ENCODE results near the gene LUC7L2.
"Not testable (repeated sequence)": the region's sequence is repeated elsewhere in the genome, so short reads cannot be mapped to it uniquely, and the experiment has no call there.

The LUC7L2 gene

DNA sequence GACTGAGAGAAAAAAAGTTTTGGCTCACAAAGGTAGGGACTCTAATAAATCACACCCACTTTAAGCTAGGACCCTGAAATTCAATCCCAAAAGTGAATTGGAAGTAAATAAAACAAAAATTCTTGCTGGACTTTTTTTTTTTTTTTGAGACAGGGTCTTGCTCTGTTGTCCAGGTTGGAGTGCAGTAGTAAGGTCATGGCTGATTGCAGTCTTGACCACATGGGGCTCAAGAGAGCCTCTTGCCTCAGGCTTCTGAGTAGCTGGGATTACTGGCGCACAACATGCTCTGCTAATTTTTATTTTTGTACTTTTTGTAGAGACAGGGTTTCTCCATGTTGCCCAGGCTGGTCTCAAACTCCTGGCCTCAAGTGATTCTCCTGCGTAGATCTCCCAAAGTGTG is 5.0 kb upstream of the LUC7L2 start:
- FAIRE-seq (no peak), DNase-seq (ENCODE audit: low spot score) (no peak)

DNA sequence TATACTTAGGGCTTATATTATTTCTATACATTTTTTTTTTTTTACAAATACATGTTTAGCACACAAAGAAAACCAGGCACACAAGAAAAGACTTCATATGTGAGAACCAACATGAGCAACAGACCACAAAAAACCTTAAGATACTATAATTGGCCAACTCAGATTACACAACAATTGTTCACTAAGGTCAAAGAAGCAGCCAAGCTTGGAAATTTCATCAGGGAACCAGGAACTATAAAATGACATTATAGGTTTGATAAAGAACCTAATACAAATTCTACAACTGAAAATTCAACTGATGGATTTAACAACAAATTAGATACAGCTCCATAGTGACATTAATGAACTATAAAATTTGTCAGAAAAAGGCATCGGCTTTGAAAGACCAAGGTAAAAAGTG is 4.4 kb upstream of the LUC7L2 start:
- DNase-seq (ENCODE audit: low spot score) = no peak
- peak; percentile 22 for FAIRE-seq

DNA sequence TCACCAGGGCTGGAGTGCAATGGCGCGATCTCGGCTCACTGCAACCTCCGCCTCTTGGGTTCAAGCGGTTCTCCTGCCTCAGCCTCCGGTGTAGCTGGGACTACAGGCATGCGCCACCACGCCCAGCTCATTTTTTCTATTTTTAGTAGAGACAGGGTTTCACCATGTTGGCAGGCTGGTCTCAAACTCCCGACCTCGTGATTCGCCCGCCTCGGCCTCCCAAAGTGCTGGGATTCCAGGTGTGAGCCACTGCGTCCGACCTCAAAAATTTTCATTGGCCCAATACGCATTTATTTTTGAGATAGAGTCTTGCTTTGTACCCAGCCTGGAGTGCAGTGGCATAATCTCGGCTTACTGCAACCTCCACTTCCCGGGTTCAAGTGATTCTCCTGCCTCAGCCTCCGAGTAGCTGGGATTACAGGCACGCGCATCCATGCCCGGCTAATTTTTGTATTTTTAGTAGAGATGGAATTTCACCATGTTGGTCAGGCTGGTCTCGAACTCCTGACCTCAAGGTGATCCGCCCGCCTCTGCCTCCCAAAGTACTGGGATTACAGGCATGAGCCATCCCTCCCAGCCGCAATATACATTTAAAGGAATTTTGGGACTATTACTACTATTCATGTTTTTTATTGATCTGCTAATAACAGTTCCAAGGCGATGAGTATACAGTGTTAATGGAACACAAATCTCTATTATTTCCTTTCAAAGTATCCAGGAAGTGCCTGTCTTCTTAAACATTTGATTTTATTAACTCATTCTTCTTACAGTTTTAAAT is 1.8 kb upstream of the LUC7L2 start:
- not testable (repeated sequence) for DNase-seq (ENCODE audit: low spot score)
- FAIRE-seq = peak; percentile 50

DNA sequence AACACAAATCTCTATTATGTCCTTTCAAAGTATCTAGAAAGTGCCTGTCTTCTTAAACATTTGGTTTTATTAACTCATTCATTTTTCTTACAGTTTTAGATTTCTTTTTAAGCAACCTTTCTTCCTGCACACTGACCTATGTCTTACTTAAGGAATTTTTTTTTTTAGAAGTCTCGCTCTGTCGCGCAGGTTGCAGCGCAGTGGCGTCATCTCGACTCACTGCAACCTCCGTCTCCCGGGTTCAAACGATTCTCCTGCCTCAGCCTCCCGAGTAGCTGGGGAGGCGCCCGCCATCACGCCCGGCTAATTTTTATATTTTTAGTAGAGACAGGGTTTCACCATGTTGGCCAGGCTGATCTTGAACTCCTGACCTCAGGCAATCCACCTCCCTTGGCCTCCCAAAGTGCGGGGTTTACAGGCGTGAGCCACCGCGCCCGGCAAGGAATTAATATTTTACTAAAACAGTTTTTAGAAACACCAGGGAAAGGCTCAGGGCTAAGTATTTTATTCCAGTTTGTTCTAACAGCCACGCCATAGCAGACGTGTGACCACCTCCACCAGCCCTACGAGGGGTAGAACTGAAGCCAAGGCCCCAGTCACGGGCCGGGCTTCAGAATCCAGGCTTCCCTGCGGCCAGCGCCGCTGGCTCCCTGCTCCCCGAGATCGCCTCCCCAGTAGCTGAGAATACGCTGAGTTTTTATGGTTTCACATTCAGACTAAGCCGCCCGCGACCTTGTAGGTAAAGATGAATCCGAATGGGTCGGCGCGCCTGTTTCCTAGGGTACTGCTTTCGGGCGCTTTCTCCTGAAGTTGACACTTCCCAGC is 941 bp upstream of the LUC7L2 start:
- DNase-seq (ENCODE audit: low spot score) = peak; percentile 23

DNA sequence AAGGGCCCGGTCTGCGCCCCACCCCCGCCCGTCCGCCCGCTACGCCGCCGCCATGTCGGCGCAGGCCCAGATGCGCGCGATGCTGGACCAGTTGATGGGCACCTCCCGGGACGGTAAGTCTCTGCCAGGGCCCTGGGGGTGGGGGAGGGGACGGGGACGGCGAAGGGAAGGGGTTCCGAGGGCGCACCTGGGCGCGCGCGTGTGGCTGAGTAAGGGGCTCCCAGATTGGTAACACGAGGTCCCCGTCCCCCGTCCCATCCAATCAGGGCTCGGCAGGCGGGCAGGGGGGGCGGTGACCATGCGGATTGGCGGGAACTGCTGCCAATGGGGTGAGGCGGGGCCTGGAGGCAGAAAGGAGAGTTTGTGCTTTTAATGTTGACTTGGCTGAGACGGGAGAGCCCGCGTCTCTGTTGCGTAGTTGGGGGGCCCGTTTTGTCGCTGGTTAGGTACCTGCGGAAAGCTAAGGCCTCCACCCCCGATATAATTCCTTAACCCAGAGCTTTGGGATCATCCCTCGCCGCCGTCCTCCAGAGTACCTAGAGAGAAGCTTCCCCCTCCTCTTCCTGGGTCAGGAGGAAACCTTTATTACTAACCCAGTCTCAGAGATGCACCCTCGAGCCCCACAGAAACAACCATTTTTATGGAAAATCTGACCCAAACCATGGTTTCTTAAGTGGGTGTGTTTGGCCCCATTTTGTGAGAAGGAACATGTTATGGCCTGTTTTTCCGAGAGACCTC is 685 bp downstream of the LUC7L2 start:
- FAIRE-seq (peak; percentile 48), DNase-seq (ENCODE audit: low spot score) (peak; percentile 87)

More for the DNA sequence above, 941 bp upstream of the LUC7L2 start:
- FAIRE-seq = no peak

DNA sequence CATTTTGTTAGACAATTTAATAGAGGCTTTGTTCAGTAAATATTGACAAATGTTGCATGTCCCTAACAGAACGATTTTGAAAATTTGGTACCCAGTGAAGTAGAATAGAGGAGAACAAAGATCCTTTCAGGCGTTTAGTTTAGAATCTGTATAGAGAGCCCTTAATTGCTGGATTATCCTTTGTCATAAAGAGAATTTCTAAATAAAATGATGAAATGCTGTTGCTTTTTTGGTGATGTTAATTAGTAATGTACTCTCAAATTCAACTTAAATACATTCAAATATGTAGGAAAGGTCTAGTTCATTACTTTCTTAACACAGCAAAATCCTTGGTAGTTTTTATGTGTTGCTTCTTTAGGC is 1.2 kb downstream of the LUC7L2 start:
- no peak for FAIRE-seq
- DNase-seq (ENCODE audit: low spot score) = no peak

DNA sequence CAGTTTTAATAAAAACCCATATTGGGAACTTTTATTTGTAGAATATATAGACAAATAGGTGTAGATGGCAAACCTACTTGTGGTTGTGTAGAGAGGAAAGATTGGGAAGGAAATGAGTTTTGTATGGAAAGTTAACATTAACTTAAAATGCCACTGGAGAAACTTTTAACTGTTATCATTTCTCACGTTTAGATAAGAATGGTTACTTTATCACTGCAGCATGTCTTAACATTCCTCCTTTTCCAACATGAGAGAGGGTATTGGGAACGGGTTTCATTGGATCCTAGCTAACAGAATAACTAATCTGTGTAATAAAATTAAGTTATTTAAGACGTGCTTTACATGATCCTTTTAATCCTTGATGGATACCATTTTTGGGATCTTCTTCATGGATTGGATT is 1.8 kb downstream of the LUC7L2 start:
- no peak for FAIRE-seq
- DNase-seq (ENCODE audit: low spot score) = no peak

DNA sequence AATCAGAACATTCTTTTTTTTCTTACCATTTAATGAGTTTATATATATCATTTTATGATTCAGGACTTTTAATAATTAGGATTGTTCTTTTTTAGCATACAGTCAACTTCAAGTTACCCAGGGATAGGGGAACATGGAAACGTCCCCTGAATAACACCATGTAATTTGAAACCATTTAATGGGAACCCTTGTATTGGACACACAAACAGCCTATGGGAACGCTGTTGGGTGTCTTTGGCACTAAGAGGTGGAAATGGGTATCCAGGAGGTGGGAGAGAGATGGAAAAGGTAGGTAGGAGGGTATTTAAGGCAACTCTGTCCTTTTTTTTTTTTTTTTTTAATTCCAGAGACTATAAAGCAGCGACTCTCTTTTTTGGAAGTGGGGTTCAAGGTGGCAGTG is 2.6 kb downstream of the LUC7L2 start:
- FAIRE-seq = no peak
- DNase-seq (ENCODE audit: low spot score) = no peak

DNA sequence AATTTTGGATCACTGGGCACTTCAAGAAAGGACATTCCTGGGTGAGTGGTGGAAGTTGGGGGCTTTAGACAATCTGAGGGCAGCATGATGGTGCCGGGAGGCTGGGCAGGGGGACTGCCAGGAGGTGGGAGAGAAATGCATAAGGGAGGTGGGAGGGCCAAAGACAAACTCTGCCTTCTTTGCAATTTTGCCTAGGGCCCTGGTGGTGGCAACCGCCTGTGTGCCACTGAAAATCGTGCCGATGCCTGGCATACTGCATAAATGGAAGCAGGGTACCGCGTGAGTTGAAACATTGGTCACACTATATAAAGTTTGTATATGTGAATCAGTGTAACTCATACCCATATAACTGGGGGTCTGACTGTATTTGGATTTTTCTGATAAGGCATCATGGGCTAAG is 3.3 kb downstream of the LUC7L2 start:
- no peak for DNase-seq (ENCODE audit: low spot score)
- no peak for FAIRE-seq

DNA sequence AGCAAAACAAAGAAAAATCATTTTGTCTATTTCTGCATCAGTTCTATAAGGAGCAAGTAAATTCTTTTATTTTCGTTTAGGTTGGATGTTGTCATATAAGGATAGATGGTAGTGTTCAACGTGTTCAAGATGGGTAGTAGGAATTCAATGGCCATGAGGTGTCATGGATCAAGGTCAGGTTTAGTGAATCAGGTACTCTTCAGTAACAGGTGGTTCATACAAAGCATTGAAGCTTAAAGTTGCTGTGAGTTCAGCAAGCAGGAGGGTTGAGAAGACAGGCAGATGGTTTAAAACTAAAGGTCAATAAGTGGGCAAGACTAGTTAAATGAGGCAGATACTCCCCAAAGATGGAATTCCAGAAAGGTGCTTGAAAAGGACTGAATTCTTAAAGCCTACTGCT is 5.6 kb downstream of the LUC7L2 start:
- DNase-seq (ENCODE audit: low spot score) = no peak
- no peak for FAIRE-seq

DNA sequence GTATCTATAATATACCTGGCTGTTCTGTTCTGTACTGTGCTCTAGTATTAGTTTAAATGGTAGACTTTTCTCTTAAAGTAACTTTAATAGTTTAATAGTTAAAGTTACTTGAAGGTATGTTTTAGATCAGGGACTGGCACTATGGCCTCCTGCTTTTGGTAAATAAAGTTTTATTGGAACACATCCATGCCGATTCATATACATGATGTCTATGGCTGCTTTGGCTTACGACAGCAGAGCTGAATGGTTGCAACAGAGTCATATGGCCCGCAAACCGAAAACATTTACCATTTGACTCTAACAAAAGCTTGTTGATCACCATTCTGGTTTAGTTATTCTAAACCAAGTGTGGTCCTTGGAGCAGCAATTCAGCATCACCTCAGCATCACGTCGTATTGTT is 6.7 kb downstream of the LUC7L2 start:
- DNase-seq (ENCODE audit: low spot score) (no peak), FAIRE-seq (no peak)

DNA sequence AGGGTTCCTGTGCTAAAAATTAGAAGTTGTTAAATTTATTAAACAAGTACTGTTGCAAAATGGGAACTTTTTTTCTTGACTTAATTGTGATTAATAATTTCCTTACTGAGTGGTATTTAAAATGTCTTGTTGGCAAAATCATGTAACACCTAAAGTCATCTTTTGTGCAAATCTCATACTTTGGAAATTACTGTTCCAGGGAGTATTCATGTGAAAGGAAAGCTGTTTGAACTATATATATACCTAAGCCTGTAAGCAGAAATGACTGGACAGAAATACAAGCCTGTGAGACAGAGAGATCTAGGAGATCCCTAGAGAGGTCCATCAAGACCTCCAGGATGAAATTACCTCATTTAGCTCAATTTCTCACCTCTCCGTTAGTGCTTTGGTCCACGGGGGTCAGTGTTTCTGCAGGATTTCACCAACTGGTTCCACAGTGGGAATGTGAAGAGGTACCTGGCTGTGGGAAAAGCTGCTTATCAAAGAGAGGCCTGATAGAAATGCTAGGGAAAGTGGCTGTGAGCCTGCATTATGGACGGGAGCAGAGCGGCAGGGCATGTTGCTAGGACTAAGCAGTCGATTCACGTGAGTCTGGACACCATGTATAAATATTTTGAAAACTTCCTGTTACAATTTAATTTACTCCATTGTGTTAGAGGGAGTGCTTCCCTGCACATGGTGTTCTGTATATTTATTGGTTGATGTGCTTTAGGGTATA is 7.9 kb downstream of the LUC7L2 start:
- no peak for DNase-seq (ENCODE audit: low spot score)
- no peak for FAIRE-seq

DNA sequence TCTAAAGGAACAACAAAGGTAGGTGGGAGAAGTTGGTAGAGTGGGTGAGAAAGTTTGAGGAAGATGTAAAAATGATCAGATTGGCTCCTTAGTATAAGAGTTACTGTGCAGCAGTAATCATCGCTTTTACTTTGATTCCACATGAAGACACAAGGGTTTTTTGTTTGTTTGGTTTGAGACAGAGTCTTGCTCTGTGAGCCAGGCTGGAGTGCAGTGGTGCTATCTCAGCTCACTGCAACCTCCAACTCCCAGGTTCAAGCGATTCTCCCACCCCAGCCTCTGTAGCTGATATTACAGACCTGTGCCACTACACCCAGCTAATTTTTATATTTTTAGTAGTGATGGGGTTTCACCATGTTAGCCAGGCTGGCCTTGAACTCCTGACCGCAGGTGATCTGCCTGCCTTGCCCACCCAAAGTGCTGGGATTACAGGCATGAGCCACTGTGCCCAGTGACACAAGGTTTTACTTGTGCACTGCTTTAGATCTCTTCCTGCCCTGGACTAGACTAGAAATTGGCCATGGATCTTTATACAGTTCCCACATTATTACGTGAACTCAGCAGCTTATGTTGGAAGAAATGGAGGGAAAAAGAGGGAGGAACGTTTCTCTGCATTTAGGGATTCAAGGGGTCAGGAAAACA is 10.7 kb downstream of the LUC7L2 start:
- DNase-seq (ENCODE audit: low spot score) (no peak), FAIRE-seq (no peak)

DNA sequence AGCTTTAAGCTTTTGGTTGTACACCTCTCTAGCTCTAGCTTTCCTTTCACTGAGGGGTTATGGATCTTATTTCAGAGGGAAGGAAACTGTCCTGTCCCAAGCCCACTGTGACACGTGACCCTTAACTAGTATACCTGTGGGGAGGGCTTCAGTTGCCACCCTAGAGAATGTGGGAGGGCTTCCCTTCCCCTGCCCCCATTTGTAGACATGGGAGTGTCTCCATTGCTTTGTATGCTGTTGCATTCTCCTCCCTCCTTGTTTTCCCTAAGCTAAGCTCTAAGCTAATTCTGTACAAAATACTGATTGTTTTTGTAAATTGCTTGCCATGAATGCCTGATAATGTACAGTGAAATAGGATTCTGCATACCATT is 11.2 kb downstream of the LUC7L2 start:
- no peak for FAIRE-seq
- DNase-seq (ENCODE audit: low spot score) = no peak

DNA sequence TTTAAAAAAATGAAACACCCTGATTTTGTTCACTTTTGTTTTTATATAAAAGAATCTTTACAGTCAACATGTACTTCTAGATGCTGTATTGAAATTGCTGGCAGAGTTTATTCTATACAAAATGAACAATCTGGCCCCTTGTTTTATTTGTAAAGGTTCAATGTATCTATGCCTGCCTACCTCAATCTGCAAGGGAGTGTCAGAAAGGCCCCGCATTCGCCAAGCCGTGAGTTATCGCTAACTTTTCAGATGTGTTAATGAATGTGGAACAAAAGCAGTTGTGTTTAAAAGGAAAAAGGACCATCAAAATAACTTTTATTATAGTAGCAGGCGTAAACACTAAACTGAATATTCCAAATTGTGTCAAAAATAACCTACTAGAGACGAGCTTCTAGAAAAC is 14.6 kb downstream of the LUC7L2 start:
- DNase-seq (ENCODE audit: low spot score) (no peak), FAIRE-seq (no peak)

DNA sequence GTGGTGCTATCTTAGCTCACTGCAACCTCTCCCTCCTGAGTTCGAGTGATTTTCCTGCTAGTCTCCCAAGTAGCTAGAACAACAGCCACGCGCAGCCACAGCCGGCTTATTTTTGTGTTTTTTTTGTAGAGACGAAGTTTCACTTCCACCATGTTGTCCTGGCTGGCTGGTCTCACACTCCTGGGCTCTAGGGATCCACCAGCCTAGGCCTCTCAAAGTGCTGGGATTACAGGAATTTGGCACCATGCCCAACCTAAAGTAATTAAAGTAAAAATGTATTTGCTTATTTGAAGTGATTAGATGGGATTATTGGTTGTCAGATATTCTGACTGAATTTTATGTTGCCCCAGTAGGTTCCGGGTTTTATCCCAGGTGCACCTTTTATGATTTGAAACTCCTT is 22.7 kb downstream of the LUC7L2 start:
- DNase-seq (ENCODE audit: low spot score) (no peak), FAIRE-seq (no peak)

DNA sequence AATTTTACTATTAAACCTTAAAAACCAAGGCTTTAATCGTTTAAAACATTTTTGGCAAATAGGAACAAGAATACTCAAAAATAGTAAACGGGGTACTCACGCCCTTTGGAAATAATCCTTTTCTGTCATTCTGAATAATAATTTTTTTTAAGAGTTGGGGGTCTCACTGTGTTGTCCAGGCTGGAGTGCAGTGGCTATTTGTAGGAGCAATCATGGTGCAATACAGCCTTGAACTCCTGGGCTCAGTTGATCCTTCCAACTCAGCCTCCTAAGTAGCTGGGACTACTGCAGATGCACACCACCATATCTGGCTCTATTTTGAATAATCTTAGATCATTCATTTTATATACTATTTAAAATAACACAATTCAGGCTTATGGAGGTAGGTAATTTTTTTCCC is 24.9 kb downstream of the LUC7L2 start:
- no peak for DNase-seq (ENCODE audit: low spot score)
- FAIRE-seq = no peak

DNA sequence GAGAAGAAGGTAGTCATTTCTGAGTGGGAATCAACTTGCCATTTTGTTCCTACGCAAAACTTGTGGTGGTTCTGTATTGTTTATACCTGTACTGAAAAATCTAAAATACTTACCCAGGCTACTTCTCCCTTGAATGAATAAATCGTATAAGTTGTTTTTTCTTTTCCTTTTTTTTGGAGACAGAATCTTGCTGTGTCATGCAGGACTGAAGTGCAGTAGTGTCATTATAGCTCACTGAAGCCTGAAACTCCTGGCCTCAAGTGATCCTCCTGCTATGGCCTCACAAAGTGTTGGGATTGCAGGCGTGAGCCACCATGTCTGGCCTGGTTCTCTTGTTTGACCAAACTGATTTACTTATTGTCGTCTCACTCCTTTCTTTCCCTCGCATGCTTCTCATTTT is 27.9 kb downstream of the LUC7L2 start:
- no peak for FAIRE-seq
- DNase-seq (ENCODE audit: low spot score) = no peak

DNA sequence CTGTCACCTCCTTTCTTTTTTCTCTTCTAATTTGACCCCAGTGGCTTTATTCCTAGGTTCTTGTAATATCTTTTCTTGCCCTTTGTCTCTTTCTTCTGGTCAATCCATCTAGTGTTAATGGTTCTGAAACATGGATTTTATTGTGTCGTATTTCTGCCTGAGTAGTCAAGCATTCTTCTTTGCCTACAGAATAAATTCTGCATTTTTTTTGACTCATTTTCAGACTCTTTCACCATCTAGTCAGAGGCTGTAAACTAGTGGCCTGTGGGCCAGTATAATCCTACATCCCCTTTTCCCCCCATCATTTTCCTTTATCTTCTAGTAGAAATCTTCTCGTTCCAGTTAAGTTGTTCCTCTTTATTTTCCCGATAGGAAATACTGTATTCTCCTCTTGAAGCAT is 29.4 kb downstream of the LUC7L2 start:
- FAIRE-seq = no peak
- DNase-seq (ENCODE audit: low spot score) = no peak

DNA sequence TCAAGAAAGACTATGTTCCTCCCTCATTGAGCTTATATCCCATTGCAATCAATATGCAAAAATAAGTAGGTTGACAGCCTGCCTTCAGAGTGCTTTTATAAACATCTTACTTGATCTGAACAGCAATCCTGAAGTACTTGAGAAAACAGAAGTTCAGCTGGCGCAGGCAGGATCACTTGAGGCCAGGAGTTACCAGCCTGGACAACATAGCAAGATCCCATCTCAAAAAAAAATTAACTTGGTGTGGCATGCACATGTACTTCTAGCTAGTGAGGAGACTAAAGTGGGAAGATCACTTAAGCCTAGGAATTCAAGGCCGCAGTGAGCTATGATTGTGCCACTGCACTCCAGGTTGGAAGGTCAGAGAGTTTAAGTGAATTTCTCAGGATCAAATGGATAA is 30.1 kb downstream of the LUC7L2 start:
- DNase-seq (ENCODE audit: low spot score) = no peak
- no peak for FAIRE-seq

DNA sequence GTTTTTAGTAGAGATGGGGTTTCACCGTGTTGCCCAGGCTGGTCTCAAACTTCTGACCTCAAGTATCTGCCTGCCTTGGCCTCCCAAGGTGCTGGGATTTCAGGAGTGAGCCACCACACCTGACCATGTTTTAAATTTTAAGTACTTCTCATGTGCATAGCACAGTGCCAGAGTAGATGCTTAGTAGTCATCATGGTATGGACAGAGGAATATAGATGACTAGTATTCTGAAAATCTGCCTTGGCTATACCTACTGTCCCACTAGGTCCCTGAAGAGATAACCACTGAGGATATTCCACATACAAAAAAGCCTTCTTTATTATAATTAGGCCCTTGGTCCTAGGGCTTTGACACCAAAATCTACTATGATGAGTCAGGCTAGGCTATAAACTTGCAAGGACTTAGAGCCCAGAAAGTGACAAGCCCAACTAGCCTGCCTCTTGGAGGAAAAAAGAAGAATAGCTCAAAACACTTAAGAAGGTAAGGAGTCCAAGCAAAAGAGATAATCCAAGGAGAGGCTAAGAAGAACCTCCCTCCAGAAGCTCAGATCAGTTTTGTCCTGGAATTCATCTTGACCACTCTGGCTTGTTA is 34.0 kb downstream of the LUC7L2 start:
- no peak for FAIRE-seq
- no peak for DNase-seq (ENCODE audit: low spot score)

Measured in RCC 7860 (cell line).